EH (cell line): ENCODE data around the gene RNPEPL1.
"Not testable (repeated sequence)": the region's sequence is repeated elsewhere in the genome, so short reads cannot be mapped to it uniquely, and the experiment has no call there.

Experiments
- DNase-seq: peaks from one replicate; pipeline ENCODE4 v3.0.0-alpha.2; 2015; ENCODE audit warnings: low read depth

The RNPEPL1 gene

GRCh38 chr2:240567872-240568677 is at the start of gene RNPEPL1:
Gene RNPEPL1 (plus strand): TSS chr2:240568484. CDS start chr2:240568587, 103 bp downstream.
- peak; percentile 46 for DNase-seq

DNA sequence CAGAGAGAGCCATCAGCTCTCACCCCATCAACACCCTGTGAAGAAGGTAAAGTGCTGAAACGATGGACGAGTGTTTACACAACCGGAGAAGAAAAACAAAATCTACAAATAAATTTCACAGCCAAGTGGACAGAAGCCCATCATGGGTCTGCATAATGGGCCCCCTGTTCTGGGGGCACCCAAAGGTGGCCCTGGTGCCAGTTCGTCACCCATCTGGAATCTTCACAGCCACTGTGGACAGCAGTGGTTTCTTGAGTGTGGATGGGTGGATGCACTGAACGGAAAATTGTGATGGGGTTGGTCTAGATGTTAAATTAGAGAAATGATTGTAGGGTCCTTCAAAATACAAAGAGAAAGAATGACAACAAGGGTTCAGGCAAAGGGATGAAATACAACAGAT is 49.3 kb upstream of the RNPEPL1 start:
- DNase-seq, result no peak

- DNase-seq, result peak; percentile 46
These were observed 48.7 kb upstream of the RNPEPL1 start for GRCh38 chr2:240519396-240520129.

DNA sequence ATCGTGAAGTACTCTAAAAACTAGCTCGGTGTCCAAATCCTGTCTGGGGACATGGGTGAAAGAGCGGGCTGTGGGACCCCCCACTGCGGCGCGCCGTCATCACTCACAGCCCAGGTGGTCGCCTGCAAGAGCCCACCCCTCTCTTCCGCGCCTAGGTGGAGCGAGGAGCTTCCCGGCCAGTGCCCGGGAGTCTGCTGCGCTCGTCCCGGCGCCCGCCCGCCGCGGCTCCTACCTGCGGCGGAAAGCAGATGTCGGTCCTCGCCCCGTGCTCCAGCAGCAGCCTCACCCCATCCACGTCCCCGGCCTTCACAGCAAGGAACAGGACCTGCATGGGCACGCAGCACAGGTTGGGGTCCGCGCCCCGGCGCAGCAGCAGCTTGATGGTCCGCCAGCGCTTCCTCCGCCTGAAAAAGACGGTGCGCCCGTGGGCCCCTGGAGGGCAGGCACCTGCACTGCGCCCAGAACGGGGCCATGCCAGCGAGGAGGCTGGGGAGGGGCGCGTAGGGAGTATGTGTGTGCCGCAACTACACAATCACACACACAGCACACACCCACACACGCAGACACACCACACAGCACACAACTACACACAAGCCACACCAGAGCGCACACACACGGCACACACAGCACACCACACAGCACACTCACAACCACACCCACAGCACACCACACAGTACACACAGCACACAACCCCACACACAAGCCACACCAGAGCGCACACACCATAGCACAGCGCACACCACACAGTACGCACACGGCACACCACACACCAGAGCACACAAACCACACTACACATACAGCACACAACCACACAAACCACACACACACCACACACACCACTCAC is 47.9 kb upstream of the RNPEPL1 start:
- no peak for DNase-seq

DNA sequence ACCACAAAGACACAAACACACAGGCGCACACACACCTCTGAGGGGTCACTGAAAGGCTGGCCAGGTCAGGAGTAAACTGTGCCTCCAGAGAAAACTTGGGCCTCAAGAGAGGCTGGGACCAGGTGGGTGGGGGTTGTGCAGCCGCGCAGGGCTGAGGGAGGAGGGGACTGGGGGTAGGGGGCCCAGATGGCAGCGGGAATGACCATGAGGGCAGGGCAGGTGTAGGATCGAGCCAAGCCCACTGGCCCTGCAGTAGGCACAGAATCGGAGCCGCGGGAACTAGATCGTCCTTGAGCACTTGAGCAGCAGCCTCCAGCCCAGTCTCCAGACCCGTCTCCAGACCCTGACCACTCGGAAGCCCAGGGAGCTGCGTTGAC is 47.3 kb upstream of the RNPEPL1 start:
- no peak for DNase-seq

DNA sequence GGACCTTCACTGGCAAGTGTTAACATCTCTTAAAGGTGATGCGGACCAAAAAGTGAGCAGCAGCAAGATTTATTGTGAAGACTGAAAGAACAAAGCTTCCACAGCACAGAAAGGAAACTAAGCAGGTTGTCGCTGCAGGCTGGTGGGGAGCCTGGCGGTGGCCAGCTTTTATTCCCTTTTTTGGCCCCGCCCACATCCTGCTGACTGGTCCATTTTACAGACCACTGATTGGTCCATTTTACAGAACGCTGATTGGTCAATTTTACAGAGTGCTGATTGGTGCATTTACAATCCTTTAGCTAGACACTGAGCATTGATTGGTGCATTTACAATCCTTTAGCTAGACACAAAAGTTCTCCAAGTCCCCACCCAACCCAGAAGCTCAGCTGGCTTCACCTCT is 46.4 kb upstream of the RNPEPL1 start:
- not testable (repeated sequence) for DNase-seq

DNA sequence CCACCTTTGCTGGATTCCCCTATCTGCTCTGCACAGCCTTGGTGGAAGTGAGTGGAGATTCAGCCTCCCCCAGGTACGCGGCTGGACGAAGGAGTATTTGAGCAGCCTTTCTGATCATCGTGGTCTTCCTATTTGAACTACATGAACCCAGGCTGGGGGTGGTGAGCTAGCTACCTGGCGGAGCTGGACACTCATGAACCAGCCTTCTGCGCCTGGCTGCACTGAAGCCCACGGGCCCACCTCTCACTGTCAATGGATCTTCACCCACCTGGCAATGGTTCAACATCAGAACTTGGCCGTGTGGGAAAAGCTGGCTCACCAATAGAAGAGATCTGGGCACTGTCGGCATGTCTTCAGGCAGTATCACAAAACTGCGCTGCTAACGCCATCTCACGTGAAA is 45.9 kb upstream of the RNPEPL1 start:
- DNase-seq, result no peak

- DNase-seq, result no peak
These were observed 44.6 kb upstream of the RNPEPL1 start for GRCh38 chr2:240523451-240524281.

GRCh38 chr2:240524963-240525718 is 43.1 kb upstream of the RNPEPL1 start:
- no peak for DNase-seq

DNA sequence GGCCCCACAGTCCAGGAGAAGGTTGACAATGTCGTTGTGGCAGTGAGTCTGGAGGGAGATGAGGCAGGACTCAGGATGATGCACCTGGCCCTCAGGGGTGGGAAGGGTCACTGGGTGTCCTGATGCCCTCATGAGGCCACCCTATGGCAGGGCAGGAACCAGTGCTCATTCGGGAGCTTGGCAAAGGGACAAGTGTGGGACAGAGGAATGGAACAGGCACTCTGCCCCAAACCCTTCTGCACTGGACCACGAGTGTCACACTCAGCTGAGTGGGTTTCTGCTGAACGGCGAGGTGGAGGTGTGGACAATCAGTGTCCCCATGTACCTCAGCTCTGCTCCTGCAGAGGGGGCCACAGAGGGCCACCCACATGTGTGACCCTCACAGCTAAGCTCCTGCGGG is 42.5 kb upstream of the RNPEPL1 start:
- DNase-seq, result no peak

DNA sequence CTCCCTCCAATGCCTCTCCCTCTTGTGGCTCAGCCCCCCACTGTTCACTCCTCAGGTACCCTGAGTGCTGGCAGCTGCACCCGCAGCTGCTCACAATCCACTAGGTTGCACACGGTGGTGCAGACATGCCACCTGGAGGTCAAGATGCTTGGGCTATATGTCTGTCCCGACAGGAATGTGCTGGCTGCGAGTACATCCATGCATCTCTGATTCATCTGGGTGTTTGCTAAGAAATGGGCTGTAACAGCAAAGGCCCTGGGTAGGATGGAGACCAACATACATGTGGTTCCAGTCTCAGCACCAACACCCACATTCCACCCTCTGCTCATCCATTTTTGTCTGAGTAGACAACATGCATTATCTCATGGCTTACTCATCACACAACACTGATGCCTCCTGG is 41.8 kb upstream of the RNPEPL1 start:
- no peak for DNase-seq

DNA sequence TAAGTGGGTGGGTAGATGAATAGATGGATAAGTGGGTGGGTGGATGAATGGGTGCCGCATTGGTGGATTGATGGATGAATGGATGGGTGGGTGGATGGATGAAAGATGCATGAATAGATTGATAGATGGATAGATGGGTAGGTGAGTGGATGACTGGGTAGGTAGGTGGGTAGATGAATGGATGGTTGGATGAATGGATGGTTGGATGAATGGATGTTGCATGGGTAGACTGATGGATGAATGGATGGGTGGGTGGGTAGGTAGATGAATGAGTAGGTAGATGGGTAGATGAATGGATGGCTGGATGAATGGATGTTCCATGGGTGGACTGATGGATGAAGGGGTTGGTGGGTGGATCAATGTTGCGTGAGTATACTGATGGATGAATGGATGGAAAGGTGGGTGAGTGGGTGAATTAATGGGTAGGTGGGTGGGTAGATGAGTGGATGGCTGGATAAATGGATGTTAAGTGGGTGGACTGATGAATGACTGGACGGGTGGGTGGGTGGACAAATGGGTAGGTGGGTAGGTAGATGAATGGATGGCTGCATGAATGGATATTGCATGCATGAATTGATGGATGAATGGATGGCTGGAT is 41.0 kb upstream of the RNPEPL1 start:
- DNase-seq, result no peak

DNA sequence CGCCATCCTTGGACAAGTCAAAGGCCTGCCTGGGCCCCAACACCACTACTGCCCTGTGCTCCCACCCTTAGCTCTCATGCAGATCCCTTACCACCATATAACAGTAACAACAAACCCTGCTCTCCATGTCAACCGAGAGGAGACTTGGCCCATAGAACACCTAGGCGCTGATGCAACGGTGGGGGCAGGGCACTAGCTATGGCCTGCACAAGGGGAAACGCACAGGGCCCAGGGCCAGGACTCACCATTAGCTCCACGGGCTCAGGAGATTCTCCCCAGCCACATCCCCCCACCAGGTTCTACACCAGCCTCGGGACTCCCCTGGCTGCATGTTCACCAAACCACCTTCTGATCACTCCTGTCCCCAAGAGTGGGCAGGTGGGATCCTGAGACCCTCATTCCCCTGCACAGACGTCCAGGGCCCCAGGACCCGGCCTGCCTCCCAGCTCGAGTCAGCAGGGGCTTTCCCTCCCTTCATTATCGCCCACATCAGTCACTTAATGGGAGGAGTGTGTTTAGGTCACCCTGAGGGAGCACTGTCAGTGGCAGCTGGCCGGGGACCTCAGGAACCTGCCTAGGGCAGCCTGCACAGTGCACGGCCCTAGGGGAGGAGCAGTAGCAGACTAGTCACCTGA is 39.8 kb upstream of the RNPEPL1 start:
- DNase-seq, result no peak

- DNase-seq, result no peak
These were observed 38.8 kb upstream of the RNPEPL1 start for GRCh38 chr2:240529344-240529999.

DNA sequence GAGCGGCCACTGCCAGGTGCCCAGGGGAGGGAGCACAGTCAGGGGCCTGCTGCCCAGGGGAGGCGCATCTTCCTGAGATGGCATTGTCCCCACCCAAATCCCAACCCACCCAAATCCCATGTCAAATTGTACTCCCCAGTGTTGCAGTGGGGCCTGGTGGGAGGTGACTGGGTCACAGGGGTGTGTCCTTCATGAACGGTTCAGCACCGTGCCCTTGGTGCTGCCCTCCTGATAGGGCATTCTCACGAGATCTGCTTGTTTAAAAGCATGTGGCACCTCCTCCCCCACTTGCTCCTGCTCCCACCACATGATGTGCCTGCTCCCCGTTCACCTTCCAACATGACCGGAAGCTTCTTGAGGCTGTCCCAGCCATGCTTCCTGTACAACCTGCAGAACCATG is 38.1 kb upstream of the RNPEPL1 start:
- DNase-seq, result no peak

DNA sequence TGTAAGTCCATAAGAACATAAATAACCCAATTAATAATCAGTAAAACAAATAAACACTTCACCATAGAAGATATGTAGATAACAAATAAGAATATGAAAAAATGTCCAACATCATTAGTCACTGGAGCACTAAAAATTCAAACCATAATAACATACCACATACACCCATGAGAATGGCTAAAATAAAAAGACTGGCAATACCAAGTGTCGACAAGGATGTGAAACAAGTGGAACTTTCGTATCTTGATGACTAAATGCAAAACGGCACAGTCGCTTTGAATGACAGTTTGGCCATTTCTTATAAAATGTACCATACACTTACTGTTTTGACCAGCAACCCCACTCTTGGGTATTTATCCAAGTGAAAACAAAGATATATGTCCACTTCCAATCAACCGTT is 37.2 kb upstream of the RNPEPL1 start:
- DNase-seq, result no peak

- DNase-seq, result peak; percentile 8
These were observed 36.1 kb upstream of the RNPEPL1 start for GRCh38 chr2:240532031-240532775.

DNA sequence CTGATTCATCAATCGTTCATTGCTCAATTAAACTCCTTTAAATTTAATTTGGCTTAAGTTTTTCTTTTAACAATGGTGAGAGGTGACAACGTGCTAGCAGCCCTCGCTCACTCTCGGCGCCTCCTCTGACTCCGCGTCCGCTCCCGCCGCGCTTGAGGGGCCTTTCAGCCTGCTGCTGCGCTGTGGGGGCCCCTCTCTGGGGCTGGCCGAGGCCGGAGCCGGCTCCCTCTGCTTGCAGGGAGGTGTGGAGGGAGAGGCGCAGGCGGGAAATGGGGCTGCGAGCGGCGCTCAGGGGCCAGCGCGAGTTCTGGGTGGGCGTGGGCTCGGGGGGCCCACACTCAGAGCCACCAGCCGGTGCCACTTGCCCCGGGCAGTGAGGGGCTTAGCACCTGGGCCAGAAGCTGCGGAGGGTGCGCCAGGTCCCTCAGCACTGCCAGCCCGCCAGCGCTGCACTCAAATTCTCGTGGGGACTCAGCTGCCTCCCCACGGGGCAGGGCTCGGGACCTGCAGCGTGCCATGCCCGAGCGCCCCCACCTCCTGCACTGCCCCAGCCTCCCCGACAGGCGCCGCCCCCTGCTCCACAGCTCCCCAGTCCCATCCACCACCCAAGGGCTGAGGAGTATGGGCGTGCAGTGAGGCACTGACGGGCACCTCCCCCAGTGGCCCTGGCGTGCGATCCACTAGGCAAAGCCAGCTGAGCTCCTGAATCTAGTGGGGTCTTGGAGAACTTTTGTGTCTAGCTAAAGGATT is 30.1 kb upstream of the RNPEPL1 start:
- no peak for DNase-seq
